ENCODE measurements around the gene SCFD2.
"Not testable (repeated sequence)": the region's sequence is repeated elsewhere in the genome, so short reads cannot be mapped to it uniquely, and the experiment has no call there.

- TF ChIP-seq CTCF (IDR thresholded peaks at IDR 0.05); RAD21 (IDR thresholded peaks at IDR 0.05; ENCODE audit: low read length); PBX3 (IDR thresholded peaks at IDR 0.05); TCF12 (IDR thresholded peaks at IDR 0.05); IRF3 (IDR thresholded peaks at IDR 0.05; ENCODE audit: low read depth, low read length); SIN3A (IDR thresholded peaks at IDR 0.05; ENCODE audit: borderline replicate concordance, low read depth, low read length); TAF1 (IDR thresholded peaks at IDR 0.05; ENCODE audit: borderline replicate concordance, low read depth, low read length); FOXM1 (IDR thresholded peaks at IDR 0.05; ENCODE audit: low read depth); RFX5 (IDR thresholded peaks at IDR 0.05; ENCODE audit: low read length): not testable (repeated sequence)
Observed at GRCh38 chr4:53237811-53238210, 128.1 kb downstream of the SCFD2 start.
